HG03039 (cell line): Measurements from ENCODE around the gene TMEM131L.

Source experiments
- ATAC-seq: cut with Tn5 transposase; IDR thresholded peaks from one replicate; pipeline ENCODE4 v1.9.1; 2021; ENCODE audit warnings: mild to moderate bottlenecking, moderate library complexity; ENCODE audit not compliant: unreplicated experiment

The TMEM131L gene

GRCh38 chr4:153472122-153473037 lies 6.2 kb downstream of the TMEM131L start:
- ATAC-seq = peak; percentile 29

- ATAC-seq = no peak
Measured at GRCh38 chr4:153474251-153474650, 8.1 kb downstream of the TMEM131L start.

DNA sequence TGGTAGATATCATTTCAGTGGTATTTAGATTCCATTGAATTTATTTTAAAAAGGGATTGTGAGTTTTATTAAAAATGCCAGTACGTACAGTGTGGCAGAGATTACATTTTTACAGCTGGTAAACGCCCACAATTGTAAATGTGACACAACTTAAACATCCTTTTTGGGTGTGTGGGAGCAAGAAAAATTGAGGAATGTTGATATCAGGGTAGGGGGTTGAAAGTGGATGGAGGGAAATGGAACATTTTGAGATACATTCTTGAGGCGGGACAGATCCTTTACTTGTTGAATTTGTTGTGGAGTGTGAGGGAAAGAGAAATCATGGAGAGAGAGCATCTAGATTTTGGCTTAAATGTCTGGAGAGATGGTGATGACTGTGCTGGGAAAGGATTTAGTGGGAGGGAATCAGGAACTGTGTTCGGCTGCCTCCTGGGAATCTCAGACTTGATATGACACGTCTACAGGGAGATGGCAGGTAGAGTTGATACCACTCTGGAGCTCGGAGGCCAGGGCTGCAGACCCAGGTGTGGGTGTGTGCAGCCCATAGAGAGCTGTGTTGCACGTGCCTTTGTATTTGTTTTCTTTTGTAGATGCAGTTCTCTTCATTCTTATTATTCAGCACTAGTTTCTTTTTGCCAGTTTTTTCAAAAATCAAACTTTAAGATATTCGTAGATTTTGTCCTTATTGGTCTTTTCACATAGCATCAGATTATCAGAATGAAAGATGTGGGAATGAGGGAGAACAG lies 10.8 kb downstream of the TMEM131L start:
- no peak for ATAC-seq

DNA sequence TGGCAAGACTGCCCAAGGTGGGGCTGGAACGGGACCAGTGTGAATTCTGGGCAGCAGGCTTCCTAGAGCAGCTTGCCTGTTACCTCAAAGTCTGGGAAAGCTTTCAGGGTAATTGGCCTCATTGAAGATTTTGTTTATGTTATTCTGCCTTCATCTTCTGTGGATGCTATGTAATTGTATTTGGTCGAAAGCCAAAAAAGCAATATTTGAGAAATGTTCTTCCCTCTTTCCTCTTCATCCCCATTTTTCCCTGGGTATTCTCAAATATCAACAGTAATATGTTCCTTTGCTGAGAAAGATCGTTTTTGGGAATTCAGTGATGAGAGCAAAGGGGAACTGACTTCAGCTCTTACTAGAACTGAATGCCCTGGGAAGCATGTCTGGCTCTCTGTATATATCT lies 12.9 kb downstream of the TMEM131L start:
- no peak for ATAC-seq

GRCh38 chr4:153480704-153481103 lies 14.5 kb downstream of the TMEM131L start:
- ATAC-seq = no peak

GRCh38 chr4:153481478-153481877 lies 15.3 kb downstream of the TMEM131L start:
- ATAC-seq = no peak

- ATAC-seq = no peak
Measured at GRCh38 chr4:153483432-153484418, 17.6 kb downstream of the TMEM131L start.

DNA sequence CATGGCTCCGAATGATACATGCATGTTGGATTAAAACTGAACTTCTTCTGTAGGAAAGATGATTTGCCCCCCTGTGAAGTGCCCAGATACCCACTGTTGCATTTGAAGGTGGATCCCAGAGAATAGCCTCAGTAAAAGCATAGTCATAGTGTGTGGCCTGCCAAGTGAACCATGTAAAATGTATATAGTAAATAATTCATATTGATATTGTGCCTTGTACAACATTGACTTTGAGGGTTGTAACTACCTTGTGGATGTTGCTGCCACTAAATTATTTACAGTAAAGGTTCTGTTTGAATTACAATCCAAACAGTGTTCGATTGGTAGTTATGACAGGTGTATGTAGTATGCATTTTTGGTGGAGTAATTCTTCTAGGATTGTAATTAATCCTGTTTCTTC lies 19.2 kb downstream of the TMEM131L start:
- ATAC-seq = no peak

DNA sequence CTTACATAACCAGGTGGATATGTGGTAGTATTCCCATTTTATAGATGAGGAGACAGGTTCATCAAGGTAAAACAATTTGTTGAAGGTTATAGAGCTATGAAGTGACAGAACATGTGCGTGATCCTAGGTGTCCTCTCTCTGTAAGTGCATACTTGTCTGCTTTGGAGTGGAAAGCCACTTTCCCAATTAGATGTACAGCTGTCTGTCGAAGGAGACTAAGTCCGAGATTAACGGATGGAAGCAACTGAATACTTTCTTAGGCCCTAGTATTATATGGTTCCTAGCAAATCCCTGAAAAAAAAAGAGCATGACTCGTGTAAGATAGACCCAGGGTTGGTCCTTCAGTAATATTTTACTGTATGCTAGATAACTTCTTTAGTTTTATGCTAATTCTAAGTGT lies 19.7 kb downstream of the TMEM131L start:
- ATAC-seq = no peak

DNA sequence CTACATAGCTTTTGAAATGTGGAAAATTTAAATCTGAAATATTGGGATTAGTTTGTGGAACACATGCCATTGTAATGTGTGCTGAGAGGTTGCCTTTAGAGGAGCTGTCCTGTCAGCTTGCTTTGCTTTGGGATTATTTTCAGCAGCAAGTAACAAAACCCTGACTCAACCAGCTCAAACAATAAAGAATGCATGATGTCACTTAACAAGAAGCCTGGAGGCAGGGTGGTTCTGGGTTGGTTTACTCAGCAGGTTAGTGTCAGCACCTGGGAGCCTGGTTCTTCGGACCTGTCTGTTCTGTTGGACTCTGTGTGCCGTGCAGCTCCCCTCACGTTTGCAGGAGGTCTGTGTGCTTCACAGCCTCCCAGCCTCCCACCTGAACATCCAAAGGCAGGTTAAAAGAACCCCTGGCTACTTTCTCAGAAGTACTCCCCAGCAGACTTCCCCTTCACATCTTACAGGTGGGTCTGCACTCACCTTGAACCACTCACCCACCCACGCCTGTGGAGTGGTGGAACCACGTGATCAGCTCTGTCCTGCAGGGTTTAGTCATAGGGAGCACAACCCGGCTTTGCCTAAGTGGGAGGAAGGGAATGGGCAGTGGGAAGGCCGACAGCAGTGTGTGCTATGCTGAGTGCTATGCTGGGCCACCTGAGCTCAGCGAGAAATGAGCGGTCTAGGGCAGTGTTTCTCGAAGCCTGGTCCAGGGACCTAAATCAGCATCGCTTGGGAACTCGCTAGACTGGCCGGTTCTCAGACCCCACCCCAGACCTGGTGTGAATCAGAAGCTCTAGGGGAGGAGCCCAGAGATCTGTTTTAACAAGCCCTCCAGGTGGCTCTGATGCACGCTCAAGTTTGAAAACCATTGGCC lies 20.4 kb downstream of the TMEM131L start:
- ATAC-seq = no peak

DNA sequence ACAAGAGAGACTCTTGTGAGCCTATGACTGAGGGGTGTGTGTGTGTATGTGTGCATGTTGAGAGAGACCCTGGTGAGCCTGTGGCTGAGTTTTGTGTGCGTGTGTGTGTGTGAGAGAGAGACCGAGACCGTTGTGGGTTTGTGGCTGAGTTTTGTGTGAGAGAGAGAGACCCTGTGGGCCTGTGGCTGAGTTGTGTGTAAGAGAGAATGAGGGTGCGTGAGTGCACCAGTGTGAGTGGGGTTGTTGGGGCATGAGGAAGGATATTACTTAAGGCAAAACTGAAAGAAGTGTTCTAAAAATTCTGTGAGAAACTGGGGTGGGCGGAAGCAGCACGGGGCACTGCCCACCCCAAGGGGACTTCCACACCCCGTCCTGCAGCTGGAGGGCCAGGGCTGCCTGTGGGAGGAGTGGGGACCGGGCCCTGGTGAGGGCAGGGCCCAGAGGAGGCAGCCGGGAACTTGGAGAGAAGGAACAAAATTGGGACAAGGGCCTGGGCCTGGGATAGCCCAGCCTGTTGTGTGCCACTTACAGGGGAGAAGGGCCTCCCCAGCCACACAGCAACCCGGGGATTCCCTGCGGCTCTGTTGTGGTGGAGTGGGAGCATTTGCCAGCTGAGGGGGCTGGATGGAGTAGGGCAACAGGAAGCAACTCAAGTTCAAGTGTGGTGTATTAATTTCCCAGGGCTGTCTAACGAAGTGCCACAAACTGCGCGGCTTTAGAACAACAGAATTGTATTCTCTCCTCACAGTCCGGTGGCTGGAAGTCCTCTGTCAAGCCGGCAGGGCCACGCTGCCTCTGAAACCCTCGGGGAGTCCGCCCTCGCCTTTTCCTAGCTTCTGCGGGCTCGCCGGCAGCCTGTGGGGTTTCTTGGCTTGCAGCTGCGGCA lies 22.1 kb downstream of the TMEM131L start:
- ATAC-seq = peak; percentile 37

GRCh38 chr4:153489856-153490558 lies 23.8 kb downstream of the TMEM131L start:
- no peak for ATAC-seq

DNA sequence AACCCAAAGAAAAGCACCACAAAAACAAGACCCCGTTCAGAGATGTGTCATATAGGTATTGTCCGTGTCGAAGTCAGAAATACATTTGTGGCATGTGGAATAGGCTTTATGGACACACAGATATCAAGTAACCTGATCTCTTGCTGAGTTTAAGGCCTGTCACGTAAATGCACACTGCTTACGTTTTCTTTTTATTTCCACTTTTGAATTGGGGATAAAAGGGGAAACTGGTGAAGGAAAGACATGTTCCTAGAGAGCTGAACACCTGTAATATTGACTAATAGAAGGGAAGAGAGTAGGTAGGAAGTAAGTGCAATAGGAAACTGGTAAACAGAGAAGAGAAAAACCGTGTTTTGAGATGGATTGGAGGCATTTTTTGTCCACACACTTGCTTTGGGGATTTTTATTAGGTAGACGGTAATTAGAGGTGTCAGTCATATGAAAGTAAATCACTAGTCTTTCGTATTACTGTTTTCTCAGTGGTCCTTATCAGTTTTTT lies 24.9 kb downstream of the TMEM131L start:
- no peak for ATAC-seq

- ATAC-seq = no peak
Measured at GRCh38 chr4:153494562-153494961, 28.4 kb downstream of the TMEM131L start.

DNA sequence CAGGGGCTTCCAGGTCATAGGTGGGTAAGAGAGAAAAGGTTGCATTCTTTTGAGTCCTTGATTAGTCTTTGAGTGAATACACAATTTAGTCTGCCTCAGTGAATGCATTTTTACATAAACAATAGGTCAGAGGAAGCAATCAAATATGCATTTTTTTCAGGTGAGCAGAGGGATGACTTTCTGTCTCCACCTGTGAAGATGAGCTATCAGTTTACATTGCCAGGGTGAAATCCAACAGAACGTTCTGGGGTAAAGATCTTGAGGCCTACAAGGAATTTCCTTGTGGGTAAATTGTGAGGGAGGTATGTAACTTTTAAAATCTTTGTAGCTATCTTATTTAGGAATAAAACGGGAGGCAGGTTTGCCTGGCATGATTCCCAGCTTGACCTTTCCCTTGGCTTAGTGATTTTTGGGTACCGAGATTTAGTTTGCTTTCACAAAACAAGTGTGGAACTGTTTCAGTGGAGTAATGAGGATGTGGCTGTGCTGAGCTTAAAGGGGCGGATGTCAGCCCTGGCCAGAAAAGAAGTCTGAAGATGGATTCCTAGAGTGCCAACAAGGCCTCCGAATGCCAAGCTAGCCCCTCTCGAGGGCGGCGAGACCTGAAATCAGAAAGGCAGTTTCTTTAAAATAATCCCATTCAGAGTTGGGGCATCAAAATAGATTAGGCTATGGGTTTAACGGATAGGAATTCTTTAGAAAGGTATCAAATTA lies 29.5 kb downstream of the TMEM131L start:
- no peak for ATAC-seq

- no peak for ATAC-seq
Measured at GRCh38 chr4:153497091-153497531, 31.0 kb downstream of the TMEM131L start.
